PC-3 (cell line): ENCODE data around the gene PPP1R16B. TPM values are rescaled to one million over a fixed set of nuclear protein-coding genes. Genes with fewer than 3 reads are reported as not detected.

Experiments used
- ATAC-seq: fragments of 200-7000 bp; cut with Tn5 transposase; 2 replicates; pipeline ENCODE4 v1.9.1; 2020; ENCODE audit warnings: mild to moderate bottlenecking, moderate library complexity
- BruUV-seq: library from RNA; stranded (reverse); fragments of 400-500 nt; replicated peaks from 2 replicates; lab custom pipeline; 2021; lab: Mats Ljungman, UMichigan
- CTCF ChIA-PET: fragments of 300-600 bp; sonication (Branson Sonifier 250); formaldehyde crosslinking; loops from one replicate; lab custom pipeline; 2022; ENCODE audit warnings: antibody characterized with exemption; lab: Charles Lee
- POLR2A ChIA-PET: fragments of 300-600 bp; sonication (Branson Sonifier 250); formaldehyde crosslinking; loops from one replicate; lab custom pipeline; 2022; ENCODE audit warnings: antibody characterized with exemption; ENCODE audit not compliant: unreplicated experiment; lab: Charles Lee
- DNase-seq: peaks from one replicate; pipeline ENCODE4 v3.0.0-alpha.2; 2015
- H2AFZ ChIP-seq: fragments of 300-600 bp; sonication (generic); 2 replicates; pipeline ENCODE4 v1.6.0; 2016; ENCODE audit warnings: antibody characterized with exemption, low read length
- H3F3A ChIP-seq: fragments of 300-600 bp; sonication (generic); one replicate; pipeline ENCODE4 v1.6.0; 2017; ENCODE audit warnings: antibody characterized with exemption, low read length, control low read depth, mild to moderate bottlenecking; ENCODE audit not compliant: unreplicated experiment
- H3K27ac ChIP-seq: fragments of 300-600 bp; sonication (generic); 2 replicates; pipeline ENCODE4 v1.5.1; 2016; ENCODE audit warnings: mild to moderate bottlenecking, low read length
- H3K27me3 ChIP-seq: fragments of 300-600 bp; sonication (generic); 2 replicates; pipeline ENCODE4 v1.6.1; 2016; ENCODE audit warnings: low read length, mixed read lengths
- H3K36me3 ChIP-seq: fragments of 300-600 bp; sonication (generic); 2 replicates; pipeline ENCODE4 v1.6.1; 2016; ENCODE audit warnings: low read depth, mixed run types, low read length, mixed read lengths
- H3K4me1 ChIP-seq: fragments of 300-600 bp; sonication (generic); 2 replicates; pipeline ENCODE4 v1.5.1; 2016; ENCODE audit warnings: low read length; ENCODE audit not compliant: insufficient read depth
- H3K4me2 ChIP-seq: fragments of 300-600 bp; sonication (generic); 2 replicates; pipeline ENCODE4 v1.6.0; 2016; ENCODE audit warnings: low read length
- H3K4me3 ChIP-seq: fragments of 300-600 bp; sonication (generic); 2 replicates; pipeline ENCODE4 v1.5.1; 2016; ENCODE audit warnings: mild to moderate bottlenecking, low read length, mixed read lengths
- H3K79me2 ChIP-seq: fragments of 300-600 bp; sonication (generic); 2 replicates; pipeline ENCODE4 v1.6.1; 2017; ENCODE audit warnings: low read length, mixed read lengths
- H3K9ac ChIP-seq: fragments of 300-600 bp; sonication (generic); 2 replicates; pipeline ENCODE4 v1.6.0; 2016; ENCODE audit warnings: mild to moderate bottlenecking, low read length
- H3K9me2 ChIP-seq: fragments of 300-600 bp; sonication (generic); replicated peaks from 2 replicates; pipeline ENCODE4 v1.6.1; 2016; ENCODE audit warnings: mixed run types, low read length, mixed read lengths
- H3K9me3 ChIP-seq: fragments of 300-600 bp; sonication (generic); 2 replicates; pipeline ENCODE4 v1.6.1; 2016; ENCODE audit warnings: low read length, mixed read lengths
- H4K20me1 ChIP-seq: fragments of 300-600 bp; sonication (generic); 2 replicates; pipeline ENCODE4 v1.6.1; 2016; ENCODE audit warnings: low read length, mixed read lengths
- EZH2 ChIP-seq: fragments of 300-600 bp; sonication (generic); IDR thresholded peaks from one replicate; pipeline ENCODE4 v1.6.1; 2017; ENCODE audit warnings: antibody characterized with exemption, mild to moderate bottlenecking, low read length; ENCODE audit not compliant: unreplicated experiment
- EZH2phosphoT487 ChIP-seq: fragments of 300-600 bp; sonication (generic); IDR thresholded peaks from 2 replicates; pipeline ENCODE4 v1.6.1; 2018; ENCODE audit warnings: mild to moderate bottlenecking, antibody characterized with exemption, low read length, borderline replicate concordance
- intact Hi-C: fragments of 100-400 bp; cut with micrococcal nuclease; formaldehyde crosslinking; loops from 2 replicates; pipeline ENCODE4 v1.9.0; 2023
- total RNA-seq: library from RNA; depleted of rRNA; stranded (reverse); fragments of >200 nt; gene quantifications from 2 replicates; pipeline ENCODE4 v1.2.3, GENCODE V29; 2014
- TF ChIP-seq, protein P1 (sequence below): fragments of 300-600 bp; sonication (generic); conservative IDR thresholded peaks from 2 replicates; pipeline ENCODE4 v1.5.1; 2017; ENCODE audit warnings: antibody characterized with exemption, low read depth, mild to moderate bottlenecking, low read length

The PPP1R16B gene
- total RNA-seq, 1 experiment from 2014 or later: 0.04 TPM

DNA sequence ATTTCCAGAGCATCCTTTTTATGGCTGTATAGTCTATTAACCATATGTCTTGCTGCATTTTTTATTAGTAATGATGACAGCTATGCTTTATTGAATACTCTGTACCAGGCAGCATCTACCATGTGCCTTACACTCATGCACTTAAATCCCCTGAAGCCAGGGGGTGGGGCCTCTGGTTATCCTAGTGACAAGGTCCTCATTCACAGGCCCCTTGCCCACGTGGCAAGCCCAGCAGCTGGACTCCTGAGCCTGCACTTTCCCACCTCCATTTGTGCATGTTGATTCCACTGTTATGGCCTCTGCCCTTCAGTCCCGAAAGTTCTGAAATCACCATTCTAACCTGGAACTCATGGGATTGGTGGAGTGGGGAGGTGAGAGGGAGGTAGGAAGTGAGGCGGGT is 35.0 kb upstream of the PPP1R16B start:
- H3K4me2 ChIP-seq: no peak overlapping the region
- no TSS peak for BruUV-seq
- H3K4me1 ChIP-seq: peaks cover under 1% of the 10 kb centered on the region; the same call in 1 of the 2 replicates
- H3K9ac ChIP-seq: no peak overlapping the region
- intact Hi-C loops: no loop called here
- ATAC-seq (no peak), DNase-seq (no peak)
- no peaks in the 10 kb centered on the region for H4K20me1 ChIP-seq
- no peak overlapping the region for H2AFZ ChIP-seq
- no peaks in the 10 kb centered on the region for H3K9me3 ChIP-seq
- CTCF ChIA-PET: no interaction called here
- peaks cover 31% of the 10 kb centered on the region for H3K36me3 ChIP-seq
- no peaks in the 10 kb centered on the region for H3F3A ChIP-seq
- H3K4me3 ChIP-seq: no peak overlapping the region
- no peaks in the 10 kb centered on the region for H3K27me3 ChIP-seq
- H3K9me2 ChIP-seq: no peaks in the 10 kb centered on the region
- POLR2A ChIA-PET: no interaction called here
- no peak overlapping the region for H3K27ac ChIP-seq
- H3K79me2 ChIP-seq: no peaks in the 10 kb centered on the region
- TF ChIP-seq EZH2phosphoT487 (no peak), EZH2 (no peak)
- TF ChIP-seq, protein P1, sequence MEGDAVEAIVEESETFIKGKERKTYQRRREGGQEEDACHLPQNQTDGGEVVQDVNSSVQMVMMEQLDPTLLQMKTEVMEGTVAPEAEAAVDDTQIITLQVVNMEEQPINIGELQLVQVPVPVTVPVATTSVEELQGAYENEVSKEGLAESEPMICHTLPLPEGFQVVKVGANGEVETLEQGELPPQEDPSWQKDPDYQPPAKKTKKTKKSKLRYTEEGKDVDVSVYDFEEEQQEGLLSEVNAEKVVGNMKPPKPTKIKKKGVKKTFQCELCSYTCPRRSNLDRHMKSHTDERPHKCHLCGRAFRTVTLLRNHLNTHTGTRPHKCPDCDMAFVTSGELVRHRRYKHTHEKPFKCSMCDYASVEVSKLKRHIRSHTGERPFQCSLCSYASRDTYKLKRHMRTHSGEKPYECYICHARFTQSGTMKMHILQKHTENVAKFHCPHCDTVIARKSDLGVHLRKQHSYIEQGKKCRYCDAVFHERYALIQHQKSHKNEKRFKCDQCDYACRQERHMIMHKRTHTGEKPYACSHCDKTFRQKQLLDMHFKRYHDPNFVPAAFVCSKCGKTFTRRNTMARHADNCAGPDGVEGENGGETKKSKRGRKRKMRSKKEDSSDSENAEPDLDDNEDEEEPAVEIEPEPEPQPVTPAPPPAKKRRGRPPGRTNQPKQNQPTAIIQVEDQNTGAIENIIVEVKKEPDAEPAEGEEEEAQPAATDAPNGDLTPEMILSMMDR: no peak

DNA sequence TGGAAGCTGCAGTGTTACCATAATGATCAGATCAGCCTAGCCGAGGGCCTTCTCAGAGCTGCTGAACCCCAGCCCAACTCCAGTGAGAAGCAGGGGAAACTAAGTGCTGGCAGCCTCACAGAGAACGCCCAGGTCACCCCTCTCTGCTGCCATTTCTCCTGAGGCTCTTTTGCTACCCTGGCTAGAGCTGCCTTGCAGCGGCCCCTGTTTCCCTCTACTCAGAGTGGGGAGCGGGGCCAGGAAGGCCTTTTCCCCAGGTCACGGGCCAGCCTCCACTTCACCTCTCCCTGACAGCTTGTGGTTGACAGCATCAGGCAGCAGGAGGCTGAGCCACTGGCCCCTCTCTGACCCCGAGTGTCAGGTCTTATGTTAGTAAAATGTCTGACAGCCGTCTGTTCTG is 34.5 kb upstream of the PPP1R16B start:
- H3K79me2 ChIP-seq: no peaks in the 10 kb centered on the region
- BruUV-seq: no TSS peak
- ChIA-PET CTCF (no interaction called here), POLR2A (no interaction called here)
- no peaks in the 10 kb centered on the region for H4K20me1 ChIP-seq
- H3K9me3 ChIP-seq: no peaks in the 10 kb centered on the region
- intact Hi-C loops: no loop called here
- H3K27ac ChIP-seq: no peak overlapping the region
- no peak overlapping the region for H3K4me3 ChIP-seq
- no peak for DNase-seq
- no peak overlapping the region for H3K4me2 ChIP-seq
- no peak overlapping the region for H3K9ac ChIP-seq
- no peaks in the 10 kb centered on the region for H3K27me3 ChIP-seq
- no peaks in the 10 kb centered on the region for H3K4me1 ChIP-seq
- no peaks in the 10 kb centered on the region for H3F3A ChIP-seq
- no peak for ATAC-seq
- no peaks in the 10 kb centered on the region for H3K9me2 ChIP-seq
- TF ChIP-seq, protein P1: no peak
- TF ChIP-seq EZH2: no peak
- no peak for TF ChIP-seq EZH2phosphoT487
- peaks cover 27% of the 10 kb centered on the region for H3K36me3 ChIP-seq
- no peak overlapping the region for H2AFZ ChIP-seq

DNA sequence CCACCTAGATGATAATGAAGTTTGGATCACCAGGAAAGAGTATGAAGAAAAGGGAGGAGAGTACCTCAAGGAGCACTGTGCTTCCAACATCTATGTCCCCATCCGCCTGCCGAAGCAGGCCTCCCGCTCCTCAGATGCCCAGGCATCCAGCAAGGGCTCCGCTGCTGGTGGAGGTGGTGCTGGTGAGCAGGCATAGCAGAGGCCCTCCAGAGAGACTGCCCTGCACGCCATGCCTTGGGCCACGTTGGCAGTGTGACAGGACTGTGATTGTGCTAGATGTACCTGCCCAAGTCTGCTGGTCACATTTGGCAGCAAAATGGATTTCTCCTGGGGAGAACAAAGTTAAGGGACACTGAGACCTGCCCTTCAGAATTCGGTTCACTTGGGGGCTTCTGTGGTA is 33.9 kb upstream of the PPP1R16B start:
- peaks cover 20% of the 10 kb centered on the region for H3K36me3 ChIP-seq
- no peak for ATAC-seq
- no peak overlapping the region for H3K9ac ChIP-seq
- H3K27me3 ChIP-seq: no peaks in the 10 kb centered on the region
- H3K79me2 ChIP-seq: no peaks in the 10 kb centered on the region
- H3K4me3 ChIP-seq: no peak overlapping the region
- no peak overlapping the region for H3K27ac ChIP-seq
- DNase-seq: no peak
- H3K4me2 ChIP-seq: no peak overlapping the region
- H3K4me1 ChIP-seq: no peaks in the 10 kb centered on the region
- POLR2A ChIA-PET: no interaction called here
- no peaks in the 10 kb centered on the region for H3K9me3 ChIP-seq
- no peaks in the 10 kb centered on the region for H4K20me1 ChIP-seq
- no peaks in the 10 kb centered on the region for H3K9me2 ChIP-seq
- H3F3A ChIP-seq: no peaks in the 10 kb centered on the region
- intact Hi-C loops: no loop called here
- no TSS peak for BruUV-seq
- TF ChIP-seq, protein P1: no peak
- TF ChIP-seq EZH2phosphoT487 (no peak), EZH2 (no peak)
- no peak overlapping the region for H2AFZ ChIP-seq
- CTCF ChIA-PET: no interaction called here
